IMR-90 (cell line): ENCODE results near the gene AUTS2. TPM values are rescaled to one million over a fixed set of nuclear protein-coding genes. Genes with fewer than 3 reads are reported as not detected.
"Not testable (repeated sequence)": the region's sequence is repeated elsewhere in the genome, so short reads cannot be mapped to it uniquely, and the experiment has no call there.

ENCODE experiments used
- ATAC-seq: fragments of 200-7000 bp; cut with Tn5 transposase; 2 replicates; pipeline ENCODE4 v1.9.1; 2020; ENCODE audit warnings: low read depth, mild to moderate bottlenecking, moderate library complexity
- BruUV-seq: library from RNA; stranded (reverse); fragments of 400-500 nt; replicated peaks from 2 replicates; lab custom pipeline; 2021; lab: Mats Ljungman, UMichigan
- CTCF ChIA-PET: fragments of 300-600 bp; formaldehyde crosslinking; extraction: SDS; loops from one replicate; lab custom pipeline; 2021; ENCODE audit warnings: antibody characterized with exemption; lab: Yijun Ruan, JAX
- POLR2A ChIA-PET: fragments of 300-600 bp; sonication (Branson Sonifier 250); formaldehyde crosslinking; loops from one replicate; lab custom pipeline; 2022; ENCODE audit warnings: antibody characterized with exemption; ENCODE audit not compliant: unreplicated experiment; lab: Charles Lee
- DNase-seq: peaks from one replicate; pipeline ENCODE4 v3.0.0; 2013
- H2AFZ ChIP-seq: replicated peaks from 2 replicates; pipeline ENCODE3; 2013; ENCODE audit warnings: low read length, mild to moderate bottlenecking; ENCODE audit not compliant: poor library complexity
- H2AK5ac ChIP-seq: 2 replicates; pipeline ENCODE4 v1.6.1; 2013; ENCODE audit warnings: low read depth, low read length, inconsistent platforms
- H2AK9ac ChIP-seq: replicated peaks from 2 replicates; pipeline ENCODE3; 2013; ENCODE audit warnings: mild to moderate bottlenecking, low read depth, low read length, moderate library complexity; ENCODE audit not compliant: poor library complexity
- H2BK120ac ChIP-seq: 2 replicates; pipeline ENCODE4 v1.6.1; 2013; ENCODE audit warnings: low read depth, low read length, inconsistent platforms
- H2BK15ac ChIP-seq: 3 replicates; pipeline ENCODE4 v1.6.1; 2013; ENCODE audit warnings: low read depth, low read length, inconsistent platforms
- H2BK20ac ChIP-seq: 2 replicates; pipeline ENCODE4 v1.6.1; 2013; ENCODE audit warnings: low read depth, mild to moderate bottlenecking, inconsistent platforms, low read length, moderate library complexity
- H2BK5ac ChIP-seq: 2 replicates; pipeline ENCODE4 v1.6.1; 2013; ENCODE audit warnings: mild to moderate bottlenecking, low read depth, low read length, inconsistent platforms; ENCODE audit not compliant: poor library complexity, severe bottlenecking
- H3K14ac ChIP-seq: replicated peaks from 2 replicates; pipeline ENCODE4 v1.6.1; 2013; ENCODE audit warnings: low read depth, low read length, inconsistent platforms
- H3K18ac ChIP-seq: 2 replicates; pipeline ENCODE4 v1.6.1; 2013; ENCODE audit warnings: low read depth, low read length, control low read depth
- H3K23ac ChIP-seq: 2 replicates; pipeline ENCODE4 v1.6.1; 2013; ENCODE audit warnings: low read depth, low read length, inconsistent platforms
- H3K27ac ChIP-seq: 2 replicates; pipeline ENCODE4 v1.5.1; 2013; ENCODE audit warnings: mild to moderate bottlenecking, control low read depth, low read length; ENCODE audit not compliant: insufficient read depth
- H3K27me3 ChIP-seq: 2 replicates; pipeline ENCODE4 v1.6.1; 2013; ENCODE audit warnings: low read length; ENCODE audit not compliant: control insufficient read depth, insufficient read depth
- H3K36me3 ChIP-seq: 2 replicates; pipeline ENCODE4 v1.6.1; 2013; ENCODE audit warnings: low read length, mixed read lengths; ENCODE audit not compliant: control insufficient read depth, insufficient read depth
- H3K4ac ChIP-seq: 2 replicates; pipeline ENCODE4 v1.6.1; 2013; ENCODE audit warnings: low read depth, low read length, inconsistent platforms
- H3K4me1 ChIP-seq: 2 replicates; pipeline ENCODE4 v1.6.1; 2013; ENCODE audit warnings: low read length, mixed read lengths; ENCODE audit not compliant: control insufficient read depth, insufficient read depth
- H3K4me2 ChIP-seq: 2 replicates; pipeline ENCODE4 v1.6.1; 2013; ENCODE audit warnings: low read depth, mild to moderate bottlenecking, control low read depth, low read length, moderate library complexity
- H3K4me3 ChIP-seq: 2 replicates; pipeline ENCODE4 v1.5.1; 2013; ENCODE audit warnings: low read depth, mild to moderate bottlenecking, control low read depth, low read length, moderate library complexity; ENCODE audit not compliant: insufficient read depth
- H3K56ac ChIP-seq: 2 replicates; pipeline ENCODE4 v1.6.1; 2013; ENCODE audit warnings: low read length, inconsistent platforms; ENCODE audit not compliant: insufficient read depth; ENCODE audit errors: extremely low read depth
- H3K79me1 ChIP-seq, 2 experiments: 2 replicates each; pipeline ENCODE4 v1.6.1; 2013; ENCODE audit warnings: low read length in 2 of 2, inconsistent platforms in 1 of 2, low read depth in 1 of 2
- H3K9ac ChIP-seq: 2 replicates; pipeline ENCODE4 v1.6.1; 2013; ENCODE audit warnings: low read depth, low read length, control low read depth
- H3K9me1 ChIP-seq: 2 replicates; pipeline ENCODE4 v1.6.1; 2013; ENCODE audit warnings: low read length, inconsistent platforms; ENCODE audit not compliant: insufficient read depth
- H3K9me3 ChIP-seq: 2 replicates; pipeline ENCODE4 v1.6.1; 2013; ENCODE audit warnings: low read length; ENCODE audit not compliant: control insufficient read depth, insufficient read depth
- H4K20me1 ChIP-seq: 2 replicates; pipeline ENCODE4 v1.6.1; 2013; ENCODE audit warnings: low read length, inconsistent platforms; ENCODE audit not compliant: insufficient read depth
- H4K5ac ChIP-seq: 2 replicates; pipeline ENCODE4 v1.6.1; 2013; ENCODE audit warnings: mild to moderate bottlenecking, low read depth, low read length, control low read depth
- H4K8ac ChIP-seq, 2 experiments: 2 replicates each; pipeline ENCODE4 v1.6.1; 2013; ENCODE audit warnings: low read depth in 2 of 2, low read length in 2 of 2, control low read depth in 1 of 2, inconsistent platforms in 1 of 2
- H4K91ac ChIP-seq: 2 replicates; pipeline ENCODE4 v1.6.1; 2013; ENCODE audit warnings: low read depth, low read length, inconsistent platforms; ENCODE audit not compliant: insufficient read depth
- MAFK ChIP-seq: IDR thresholded peaks from 2 replicates; pipeline ENCODE4 v1.6.1; 2012; ENCODE audit warnings: low read depth, low read length, improper control_type of control experiment
- WGBS, 2 experiments: methylation state at CpG; one replicate each; pipeline versions ENCODE4 v1.1.5 to v1.1.7; 2013; ENCODE audit warnings: missing lambda C conversion rate in 2 of 2; ENCODE audit not compliant: insufficient read length in 1 of 2; ENCODE audit errors: extremely low coverage in 2 of 2; 5-methylcytosine and 5-hydroxymethylcytosine counted together
- dilution Hi-C: fragments of 300-500 bp; cut with HindIII; formaldehyde crosslinking; loops from one replicate; pipeline ENCODE4 v1.14.3; 2018; ENCODE audit warnings: low sequenced_read_pairs; ENCODE audit not compliant: unreplicated experiment
- in situ Hi-C: fragments of 300-500 bp; cut with MboI; formaldehyde crosslinking; loops from 3 replicates; pipeline ENCODE4 v1.14.3; 2019; ENCODE audit warnings: low sequenced_read_pairs, inconsistent platforms, mixed read lengths
- intact Hi-C: fragments of 100-400 bp; cut with micrococcal nuclease; formaldehyde crosslinking; loops from 2 replicates; pipeline ENCODE4 v1.10.0; 2022
- polyA plus RNA-seq, 3 experiments: library from polyadenylated mRNA; depleted of rRNA; stranded (reverse); fragments of >200 nt; gene quantifications; 2 replicates each; pipeline ENCODE4 v1.2.3, GENCODE V29; 2012; ENCODE audit warnings: low replicate concordance in 1 of 3
- total RNA-seq: library from RNA; depleted of rRNA; stranded (reverse); fragments of >200 nt; gene quantifications from 2 replicates; pipeline ENCODE4 v1.2.3, GENCODE V29; 2012

The AUTS2 gene
- total and polyA plus RNA-seq, 2 of the 4 experiments (the other 2 are of a cell fraction) = 0.90 to 3.0 TPM

DNA sequence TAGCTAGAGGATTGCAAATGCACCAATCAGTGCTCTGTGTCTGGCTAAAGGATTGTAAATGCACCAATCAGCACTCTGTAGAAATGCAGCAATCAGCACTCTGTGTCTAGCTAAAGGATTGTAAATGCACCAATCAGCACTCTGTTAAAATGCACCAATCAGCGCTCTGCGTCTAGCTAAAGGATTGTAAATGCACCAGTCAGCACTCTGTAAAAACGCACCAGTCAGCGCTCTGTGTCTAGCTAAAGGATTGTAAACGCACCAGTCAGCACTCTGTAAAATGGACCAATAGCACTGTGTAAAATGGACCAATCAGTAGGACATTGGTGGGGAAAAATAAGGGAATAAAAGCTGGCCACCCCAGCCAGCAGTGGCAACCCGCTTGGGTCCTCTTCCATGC is 187.9 kb downstream of the AUTS2 start:
- H3K14ac ChIP-seq, H2AK9ac ChIP-seq, H4K91ac ChIP-seq, H3K56ac ChIP-seq, dilution Hi-C loops, H3K79me1 ChIP-seq, H3K9me1 ChIP-seq, POLR2A ChIA-PET, H3K4me2 ChIP-seq, ATAC-seq, H3K18ac ChIP-seq, H3K27me3 ChIP-seq, H4K5ac ChIP-seq, H2BK120ac ChIP-seq, H3K9me3 ChIP-seq, H2BK15ac ChIP-seq, H3K27ac ChIP-seq, intact Hi-C loops, H3K9ac ChIP-seq, H3K4me1 ChIP-seq, H3K23ac ChIP-seq, DNase-seq, H4K8ac ChIP-seq, H2BK20ac ChIP-seq, H2AFZ ChIP-seq, H3K4ac ChIP-seq, H2AK5ac ChIP-seq, H4K20me1 ChIP-seq, BruUV-seq, H3K36me3 ChIP-seq, H2BK5ac ChIP-seq, H3K4me3 ChIP-seq, in situ Hi-C loops, CTCF ChIA-PET: not testable (repeated sequence)
- 100% methylated on average over 3 of the region's 6 CpGs; no CpG with 5 or more reads in 1 of the 2 experiments for WGBS, 2 experiments
- TF ChIP-seq MAFK = peak; percentile 37
